Fibroblast of lung (primary cell): ENCODE results near the gene ABCB11.

Source experiments
- CTCF ChIP-seq, 2 donors: IDR thresholded peaks in 1 of 2; conservative IDR thresholded peaks in 1 of 2; 1 replicate in 1 of 2; 2 replicates in 1 of 2; pipeline ENCODE4 v1.5.1; 2011 to 2012; ENCODE audit warnings: low read length in 2 of 2, control low read depth in 1 of 2, inconsistent platforms in 1 of 2, low read depth in 1 of 2, mild to moderate bottlenecking in 1 of 2
- EZH2 ChIP-seq: IDR thresholded peaks from 2 replicates; pipeline ENCODE4 v1.5.1; 2012; ENCODE audit warnings: low read length, control low read depth, mild to moderate bottlenecking; ENCODE audit errors: missing control alignments

GRCh38 chr2:169005994-169006393 is 25.1 kb downstream of the ABCB11 start:
- TF ChIP-seq EZH2 (no peak), CTCF (conservative IDR thresholded peaks at IDR 0.05 in 1 of 2, IDR thresholded peaks at IDR 0.05 in 1 of 2; ENCODE audit: low read depth in 1 of 2, low read length in 2 of 2) (no peak)
